ENCODE data around the gene P2RX7.

P2RX7 gene

DNA sequence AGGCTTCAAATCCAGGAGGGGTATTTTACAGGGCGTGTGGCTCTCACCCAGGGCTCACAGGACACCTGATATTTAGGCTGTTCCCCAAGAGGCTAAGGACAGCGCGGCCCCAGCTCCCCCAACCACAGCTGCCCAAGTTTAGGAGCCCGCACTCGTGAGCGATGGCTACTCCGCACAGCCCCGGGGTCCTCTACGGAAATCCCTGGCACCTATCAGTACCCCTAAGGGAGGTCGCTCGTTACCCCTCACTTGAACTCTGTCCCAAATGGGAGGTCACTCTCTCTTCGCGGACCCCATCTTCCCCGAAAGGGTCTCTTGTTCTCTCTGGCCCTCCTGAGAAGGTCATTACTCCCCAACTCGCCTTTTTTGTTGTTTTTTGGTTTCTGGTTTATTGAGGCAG is 76.5 kb downstream of the P2RX7 start:
- H3K4me3 ChIP-seq (ENCODE audit: low read depth in 1 of 2, low read length in 1 of 2): peak overlapping the region; percentile 75 to 83
- no peaks in the 10 kb centered on the region for H3K27me3 ChIP-seq
- TF ChIP-seq, protein P1, sequence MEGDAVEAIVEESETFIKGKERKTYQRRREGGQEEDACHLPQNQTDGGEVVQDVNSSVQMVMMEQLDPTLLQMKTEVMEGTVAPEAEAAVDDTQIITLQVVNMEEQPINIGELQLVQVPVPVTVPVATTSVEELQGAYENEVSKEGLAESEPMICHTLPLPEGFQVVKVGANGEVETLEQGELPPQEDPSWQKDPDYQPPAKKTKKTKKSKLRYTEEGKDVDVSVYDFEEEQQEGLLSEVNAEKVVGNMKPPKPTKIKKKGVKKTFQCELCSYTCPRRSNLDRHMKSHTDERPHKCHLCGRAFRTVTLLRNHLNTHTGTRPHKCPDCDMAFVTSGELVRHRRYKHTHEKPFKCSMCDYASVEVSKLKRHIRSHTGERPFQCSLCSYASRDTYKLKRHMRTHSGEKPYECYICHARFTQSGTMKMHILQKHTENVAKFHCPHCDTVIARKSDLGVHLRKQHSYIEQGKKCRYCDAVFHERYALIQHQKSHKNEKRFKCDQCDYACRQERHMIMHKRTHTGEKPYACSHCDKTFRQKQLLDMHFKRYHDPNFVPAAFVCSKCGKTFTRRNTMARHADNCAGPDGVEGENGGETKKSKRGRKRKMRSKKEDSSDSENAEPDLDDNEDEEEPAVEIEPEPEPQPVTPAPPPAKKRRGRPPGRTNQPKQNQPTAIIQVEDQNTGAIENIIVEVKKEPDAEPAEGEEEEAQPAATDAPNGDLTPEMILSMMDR (IDR thresholded peaks at IDR 0.05): no peak
- H3K36me3 ChIP-seq: no peaks in the 10 kb centered on the region
- H3K9me3 ChIP-seq: no peaks in the 10 kb centered on the region
- H3K4me1 ChIP-seq (ENCODE audit: control insufficient read depth in 1 of 2, insufficient read depth in 1 of 2, low read depth in 1 of 2, low read length in 1 of 2): peaks cover 3 to 9% of the 10 kb centered on the region in 2 experiments
- peak overlapping the region; percentile 86 for H3K27ac ChIP-seq

DNA sequence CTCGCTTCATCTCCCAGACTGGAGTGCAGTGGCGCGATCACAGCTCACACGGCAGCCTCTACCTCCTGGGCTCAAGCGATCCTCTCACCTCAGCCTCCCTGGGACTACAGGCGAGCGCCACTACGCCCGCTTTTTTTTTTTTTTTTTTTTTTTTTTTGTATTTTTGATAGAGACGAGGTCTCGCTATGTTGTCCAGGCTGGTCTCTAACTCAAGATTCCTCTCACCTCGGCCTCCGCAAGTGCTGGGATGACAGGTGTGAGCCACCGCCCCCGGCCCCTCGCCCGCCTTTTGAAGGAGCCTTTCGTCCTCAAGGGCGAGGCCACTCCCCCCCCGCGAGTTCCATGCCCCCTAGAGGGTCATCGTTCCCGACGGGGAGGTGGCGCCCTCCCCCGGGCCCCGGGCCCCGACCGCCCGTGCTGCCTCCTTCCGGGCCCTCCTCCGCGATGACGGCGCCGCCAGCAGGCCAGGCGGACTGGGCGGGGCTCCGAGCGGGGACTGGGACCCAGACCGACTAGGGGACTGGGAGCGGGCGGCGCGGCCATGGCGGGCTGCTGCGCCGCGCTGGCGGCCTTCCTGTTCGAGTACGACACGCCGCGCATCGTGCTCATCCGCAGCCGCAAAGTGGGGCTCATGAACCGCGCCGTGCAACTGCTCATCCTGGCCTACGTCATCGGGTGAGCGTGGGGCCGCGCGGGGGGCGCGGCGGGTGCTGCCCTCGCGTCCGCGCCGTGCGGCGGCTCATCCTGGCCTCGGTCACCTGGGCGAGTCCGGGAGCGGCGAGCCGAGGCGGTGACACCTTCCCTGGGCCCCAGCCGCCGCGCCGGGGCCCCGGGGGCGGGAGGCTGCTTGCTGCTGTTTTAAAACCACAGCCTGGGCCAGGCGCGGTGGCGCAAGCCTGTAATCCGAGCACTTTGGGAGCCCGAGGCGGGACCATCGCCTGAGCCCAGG is 77.2 kb downstream of the P2RX7 start, which contains the start of gene P2RX4:
Gene P2RX4, plus strand, starts transcription at position 506 of the 949 bp plus-strand sequence. Its CDS starts 36 bp downstream, at position 542.
- H3K27me3 ChIP-seq: no peaks in the 10 kb centered on the region
- TF ChIP-seq, protein P1 (IDR thresholded peaks at IDR 0.05): peak; percentile 43
- peaks cover 9 to 14% of the 10 kb centered on the region in 2 experiments for H3K4me1 ChIP-seq (ENCODE audit: control insufficient read depth in 1 of 2, insufficient read depth in 1 of 2, low read depth in 1 of 2, low read length in 1 of 2)
- no peaks in the 10 kb centered on the region for H3K36me3 ChIP-seq
- H3K27ac ChIP-seq: peak within 1 kb of the TSS; percentile 86
- no peaks in the 10 kb centered on the region for H3K9me3 ChIP-seq
- peak within 1 kb of the TSS; percentile 75 to 83 for H3K4me3 ChIP-seq (ENCODE audit: low read depth in 1 of 2, low read length in 1 of 2)

DNA sequence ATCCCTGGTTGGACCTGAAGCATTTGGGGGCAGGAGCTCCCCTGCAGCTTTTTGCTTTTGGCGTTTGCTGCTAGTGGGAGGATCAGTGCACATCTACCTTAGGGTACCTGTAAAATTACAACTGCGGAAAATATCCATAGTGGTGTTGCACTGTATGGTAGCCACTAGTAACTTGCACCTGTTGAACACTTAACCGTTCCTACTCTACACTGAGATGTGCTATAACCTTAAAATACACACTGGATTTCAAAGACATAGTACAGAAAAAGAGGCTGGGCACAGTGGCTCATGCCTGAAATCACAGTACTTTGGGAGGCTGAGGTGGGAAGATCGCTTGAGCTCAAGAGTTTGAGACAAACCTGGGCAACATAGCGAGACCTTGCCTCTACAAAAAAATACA is 80.2 kb downstream of the P2RX7 start:
- Histone ChIP-seq H3K9me3 (no peaks in the 10 kb centered on the region), H3K4me1 (ENCODE audit: control insufficient read depth in 1 of 2, insufficient read depth in 1 of 2, low read depth in 1 of 2, low read length in 1 of 2) (peaks cover 10 to 14% of the 10 kb centered on the region in 2 experiments), H3K4me3 (ENCODE audit: low read depth in 1 of 2, low read length in 1 of 2) (no peak overlapping the region), H3K27ac (no peak overlapping the region), H3K27me3 (no peaks in the 10 kb centered on the region), H3K36me3 (peaks cover 2% of the 10 kb centered on the region)
- TF ChIP-seq, protein P1 (IDR thresholded peaks at IDR 0.05): no peak

DNA sequence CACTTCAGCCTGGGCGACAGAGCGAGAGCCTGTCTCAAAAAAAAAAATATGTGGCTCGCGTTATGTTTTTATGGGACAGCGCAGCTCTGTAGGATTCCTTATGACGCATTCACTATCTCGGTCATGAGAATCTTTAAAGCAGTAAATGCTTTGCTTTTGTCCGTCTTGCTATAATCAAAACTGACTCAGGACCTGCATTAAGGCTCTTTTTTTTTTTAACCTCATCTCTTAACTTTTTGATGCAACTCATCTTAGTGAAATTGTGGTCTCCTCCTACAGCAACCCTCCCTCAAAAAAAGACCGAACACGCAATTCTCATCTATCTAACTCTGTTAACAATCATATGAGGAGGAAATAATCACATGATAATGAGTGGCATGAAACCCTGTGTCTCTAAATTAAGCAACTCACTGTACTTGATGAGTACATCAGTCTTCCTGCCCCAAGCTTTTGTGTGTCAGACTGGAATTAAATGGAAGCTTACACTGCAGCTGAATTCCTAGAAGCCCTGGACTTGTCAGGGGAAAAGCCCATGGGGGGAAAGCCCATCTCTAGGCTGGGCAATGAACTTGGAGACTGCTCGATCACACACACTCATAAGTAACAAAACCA is 81.6 kb downstream of the P2RX7 start:
- Histone ChIP-seq H3K4me1 (ENCODE audit: control insufficient read depth in 1 of 2, insufficient read depth in 1 of 2, low read depth in 1 of 2, low read length in 1 of 2) (peaks cover 10 to 14% of the 10 kb centered on the region in 2 experiments), H3K27ac (no peak overlapping the region), H3K9me3 (no peaks in the 10 kb centered on the region), H3K27me3 (no peaks in the 10 kb centered on the region), H3K4me3 (ENCODE audit: low read depth in 1 of 2, low read length in 1 of 2) (no peak overlapping the region), H3K36me3 (peaks cover 4% of the 10 kb centered on the region)
- TF ChIP-seq, protein P1 (IDR thresholded peaks at IDR 0.05): no peak

DNA sequence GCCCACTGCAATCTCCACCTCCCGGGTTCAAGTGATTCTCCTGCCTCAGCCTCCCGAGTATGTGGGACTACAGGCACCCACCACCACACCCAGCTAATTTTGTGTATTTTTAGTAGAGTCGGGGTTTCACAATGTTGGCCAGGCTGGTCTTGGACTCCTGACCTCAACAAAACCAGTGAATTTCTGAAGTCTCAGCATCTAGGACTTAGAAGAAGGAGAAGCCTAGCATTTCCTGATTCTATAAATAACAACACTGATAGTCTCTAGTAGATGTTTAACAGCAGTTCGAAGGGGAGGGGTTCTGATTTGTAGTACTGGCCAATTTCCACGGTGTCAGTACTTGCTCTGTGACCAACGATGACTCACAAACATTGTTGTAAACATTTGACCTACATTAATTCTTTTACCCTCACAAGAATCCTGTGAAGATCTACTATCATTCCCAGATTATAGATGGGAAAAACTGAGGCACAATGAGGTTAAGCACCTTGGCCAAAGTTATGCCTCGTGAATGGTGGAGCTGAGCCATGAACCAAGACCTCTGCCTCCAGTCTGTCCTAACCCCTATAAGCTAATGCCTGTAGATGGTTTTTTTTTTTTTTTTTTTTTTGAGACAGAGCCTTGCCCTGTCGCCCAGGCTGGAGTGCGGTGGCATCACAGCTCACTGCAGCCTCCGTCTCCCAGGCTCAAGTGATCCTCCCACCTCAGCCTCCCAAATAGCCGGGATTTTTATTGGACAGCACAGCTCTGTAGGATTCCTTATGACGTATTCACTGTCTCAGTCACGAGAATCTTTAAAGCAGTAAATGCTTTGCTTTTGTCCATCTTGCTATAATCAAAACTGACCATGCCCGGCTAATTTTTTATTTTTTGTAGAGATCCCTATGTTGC is 82.4 kb downstream of the P2RX7 start:
- Histone ChIP-seq H3K27ac (no peak overlapping the region), H3K4me1 (ENCODE audit: control insufficient read depth in 1 of 2, insufficient read depth in 1 of 2, low read depth in 1 of 2, low read length in 1 of 2) (peaks cover 10 to 11% of the 10 kb centered on the region in 2 experiments), H3K9me3 (no peaks in the 10 kb centered on the region), H3K4me3 (ENCODE audit: low read depth in 1 of 2, low read length in 1 of 2) (no peak overlapping the region), H3K36me3 (peaks cover 4% of the 10 kb centered on the region), H3K27me3 (no peaks in the 10 kb centered on the region)
- TF ChIP-seq, protein P1 (IDR thresholded peaks at IDR 0.05): no peak
